GM10266 (cell line): ENCODE measurements around the gene KLF2.

Experiments used
- DNase-seq: peaks from one replicate; pipeline ENCODE4 v3.0.0; 2012; ENCODE audit errors: extremely low spot score
- TF ChIP-seq, protein P1 (sequence below): IDR thresholded peaks from 2 replicates; pipeline ENCODE4 v1.5.1; 2012; ENCODE audit warnings: mild to moderate bottlenecking, low read depth; ENCODE audit not compliant: control insufficient read depth, insufficient read depth; ENCODE audit errors: missing control alignments

The KLF2 gene

DNA sequence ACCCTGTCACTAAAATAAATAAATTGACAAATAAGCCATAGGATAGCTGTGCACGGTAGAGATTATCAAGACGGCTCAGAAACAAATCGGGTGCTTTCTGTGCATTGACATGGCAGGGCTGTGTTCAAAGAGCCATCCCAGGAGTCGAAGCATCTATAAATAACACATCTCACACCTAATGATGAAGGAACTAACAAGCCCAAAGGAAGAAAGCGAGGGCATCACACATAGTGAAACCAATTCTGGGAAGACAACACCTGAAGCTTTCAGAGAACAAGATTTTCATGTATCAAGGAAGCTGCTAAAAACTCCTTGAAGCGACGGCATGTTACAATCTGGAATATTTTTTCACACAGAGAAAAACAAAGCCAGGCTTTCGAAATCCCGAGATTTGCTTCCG, 36.1 kb downstream of the KLF2 start:
- no peak for DNase-seq
- TF ChIP-seq, protein P1, sequence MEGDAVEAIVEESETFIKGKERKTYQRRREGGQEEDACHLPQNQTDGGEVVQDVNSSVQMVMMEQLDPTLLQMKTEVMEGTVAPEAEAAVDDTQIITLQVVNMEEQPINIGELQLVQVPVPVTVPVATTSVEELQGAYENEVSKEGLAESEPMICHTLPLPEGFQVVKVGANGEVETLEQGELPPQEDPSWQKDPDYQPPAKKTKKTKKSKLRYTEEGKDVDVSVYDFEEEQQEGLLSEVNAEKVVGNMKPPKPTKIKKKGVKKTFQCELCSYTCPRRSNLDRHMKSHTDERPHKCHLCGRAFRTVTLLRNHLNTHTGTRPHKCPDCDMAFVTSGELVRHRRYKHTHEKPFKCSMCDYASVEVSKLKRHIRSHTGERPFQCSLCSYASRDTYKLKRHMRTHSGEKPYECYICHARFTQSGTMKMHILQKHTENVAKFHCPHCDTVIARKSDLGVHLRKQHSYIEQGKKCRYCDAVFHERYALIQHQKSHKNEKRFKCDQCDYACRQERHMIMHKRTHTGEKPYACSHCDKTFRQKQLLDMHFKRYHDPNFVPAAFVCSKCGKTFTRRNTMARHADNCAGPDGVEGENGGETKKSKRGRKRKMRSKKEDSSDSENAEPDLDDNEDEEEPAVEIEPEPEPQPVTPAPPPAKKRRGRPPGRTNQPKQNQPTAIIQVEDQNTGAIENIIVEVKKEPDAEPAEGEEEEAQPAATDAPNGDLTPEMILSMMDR = no peak

DNA sequence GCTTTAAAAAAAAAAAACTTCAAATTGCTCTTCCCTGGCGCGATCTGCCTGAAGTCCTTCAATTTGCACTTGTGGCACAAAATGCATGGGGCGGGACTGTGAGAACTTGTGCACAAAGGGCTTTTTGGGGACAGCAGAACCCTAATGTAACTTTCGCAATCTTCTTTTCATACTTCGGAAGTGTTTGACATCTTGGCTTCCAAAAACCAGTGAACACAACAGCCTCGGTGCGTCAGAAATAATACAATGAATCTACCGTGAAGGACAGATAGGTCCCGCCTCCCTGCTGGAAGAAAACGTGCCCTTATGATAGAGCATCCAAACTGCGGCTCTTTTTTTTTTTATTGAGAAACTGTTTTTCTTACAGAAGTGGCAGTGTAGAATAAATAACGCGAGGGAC, 36.6 kb downstream of the KLF2 start:
- DNase-seq = no peak
- TF ChIP-seq, protein P1 = no peak

DNA sequence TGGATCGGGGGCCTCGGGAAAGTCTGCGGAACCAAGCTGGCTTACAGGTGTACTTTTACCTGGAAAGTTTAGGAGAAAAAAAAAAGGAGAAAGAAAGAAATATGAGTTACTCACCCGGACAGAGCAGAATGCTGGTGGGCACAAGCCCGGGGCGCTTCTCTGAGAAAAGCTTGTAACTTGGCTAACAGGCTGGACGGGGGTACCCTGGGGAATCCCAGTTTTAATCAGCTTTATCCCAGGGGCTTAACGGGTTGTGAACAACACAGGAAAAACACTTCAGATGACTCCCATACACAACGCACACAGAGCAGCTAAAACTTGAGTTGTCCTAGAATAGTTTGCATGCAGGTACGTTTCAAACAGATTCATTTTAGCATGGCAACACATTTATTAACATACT, 37.3 kb downstream of the KLF2 start:
- TF ChIP-seq, protein P1 = no peak
- no peak for DNase-seq

DNA sequence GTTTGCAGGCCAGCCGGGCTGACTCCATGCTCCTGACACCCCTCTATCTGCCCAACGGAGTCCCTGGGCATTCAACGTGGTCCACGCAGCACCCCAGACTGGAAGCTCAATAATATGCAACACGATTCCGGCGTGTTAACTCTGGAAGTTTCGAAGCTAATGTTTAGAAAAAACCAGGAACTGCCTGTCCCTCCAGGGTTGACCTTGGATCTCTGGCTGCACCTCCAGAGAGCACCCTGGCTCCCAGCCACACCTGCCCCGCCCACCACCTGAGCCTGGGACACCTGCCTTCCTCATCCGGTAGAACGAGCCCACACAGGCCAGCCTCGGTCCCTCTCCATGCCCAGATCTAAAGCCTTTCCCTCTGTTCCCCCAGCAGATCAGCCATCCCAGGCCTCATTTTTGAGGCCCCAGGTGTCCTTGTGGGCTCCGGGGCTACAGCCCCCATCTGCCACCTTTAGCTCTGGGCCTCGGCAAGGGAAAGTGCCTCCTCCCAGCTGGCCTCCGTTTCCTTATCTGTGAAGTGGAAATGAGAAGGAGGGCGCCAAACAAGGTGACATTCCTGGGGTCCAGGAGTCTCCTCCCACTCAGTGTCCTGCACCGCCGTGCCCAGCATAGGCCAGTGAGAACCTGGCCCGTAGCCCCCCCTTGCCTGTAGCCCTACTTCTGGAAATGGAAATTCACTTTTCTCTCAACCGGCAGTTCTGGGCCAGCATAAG, 38.7 kb downstream of the KLF2 start:
- TF ChIP-seq, protein P1 = no peak
- no peak for DNase-seq

DNA sequence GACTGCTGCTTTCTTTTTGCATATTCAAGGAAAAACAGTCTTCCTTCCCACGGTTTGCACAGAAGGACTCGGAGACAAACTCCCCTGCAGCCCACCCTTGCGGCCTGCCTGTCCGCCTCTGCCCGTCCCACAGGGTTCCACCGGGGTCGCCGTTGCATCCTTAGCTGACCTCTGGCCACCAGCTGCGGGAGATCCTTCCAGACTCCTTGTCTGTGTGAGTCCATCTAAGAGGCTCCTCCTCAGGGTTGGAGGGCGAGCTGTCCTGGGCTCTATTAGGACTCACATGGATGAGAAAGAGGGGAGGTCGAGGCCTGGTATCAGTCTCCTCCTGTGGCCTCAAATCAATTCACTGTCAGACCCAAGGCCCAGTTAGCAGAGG, 39.2 kb downstream of the KLF2 start:
- TF ChIP-seq, protein P1 = no peak
- no peak for DNase-seq

DNA sequence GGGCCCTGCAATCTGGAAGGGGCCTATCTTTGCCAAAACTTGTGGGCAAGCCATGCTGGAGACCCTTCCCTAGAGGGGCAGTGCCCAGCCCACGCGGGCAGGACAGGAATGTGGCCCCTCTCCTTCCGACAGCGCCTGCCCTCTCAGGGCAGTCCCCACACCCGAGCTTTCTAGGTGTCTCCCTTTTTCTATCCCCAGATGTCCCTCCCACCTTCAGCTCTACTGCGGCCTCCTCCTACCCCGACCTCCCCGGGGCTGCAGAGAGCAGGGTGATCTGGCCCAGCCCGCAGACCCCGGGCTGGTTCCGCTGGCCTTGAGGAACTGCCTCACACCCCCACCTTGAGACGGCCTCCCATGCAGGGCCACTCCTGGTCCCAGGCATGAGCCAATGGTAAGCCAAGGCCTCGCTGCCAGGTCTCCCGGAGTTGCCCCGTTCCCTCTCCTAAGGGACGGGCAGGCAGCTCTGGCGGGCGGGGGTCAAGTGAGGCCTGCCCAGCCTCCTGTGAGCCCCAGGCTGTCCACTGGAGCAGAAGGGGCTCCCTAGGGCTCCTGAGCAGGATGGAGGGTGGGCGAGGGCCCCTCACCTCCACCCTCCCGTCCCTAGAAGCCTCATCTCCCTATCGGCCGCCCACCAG, 39.7 kb downstream of the KLF2 start:
- DNase-seq = no peak
- TF ChIP-seq, protein P1 = no peak

DNA sequence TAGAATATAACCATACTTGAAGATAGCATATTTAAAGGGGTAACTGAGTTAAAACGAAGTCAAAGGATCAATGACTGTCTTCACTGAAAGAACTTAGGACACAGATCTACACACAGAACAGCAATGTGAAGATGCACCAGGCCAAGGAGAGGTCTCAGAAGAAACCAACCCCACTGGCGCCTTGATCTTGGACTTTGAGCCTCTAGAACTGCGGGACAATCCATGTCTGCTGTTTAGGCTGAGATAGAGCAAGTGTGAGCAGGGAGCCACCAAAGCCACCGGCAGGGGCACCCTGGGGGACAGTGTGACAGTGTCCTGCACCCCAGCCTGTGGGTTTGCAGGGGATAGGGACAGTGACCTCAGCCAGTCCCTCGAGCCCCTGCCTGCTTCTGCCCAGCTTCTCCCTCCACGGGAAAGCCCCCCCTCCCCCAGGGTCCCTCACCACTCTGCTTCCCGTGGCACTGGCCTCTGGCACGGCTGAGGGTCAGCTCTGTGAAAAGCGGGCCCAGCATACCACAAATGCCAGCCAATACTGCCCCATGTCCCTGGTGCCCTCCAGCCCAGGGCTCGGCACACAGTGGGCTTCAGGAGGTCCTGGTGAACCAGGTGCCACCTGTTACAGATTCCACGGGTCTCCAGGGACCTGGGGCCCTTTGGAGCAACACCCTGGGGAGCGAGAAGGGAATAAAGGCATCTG, 40.8 kb downstream of the KLF2 start:
- TF ChIP-seq, protein P1 = no peak
- no peak for DNase-seq
